Upper lobe of right lung (tissue), 1 donor: ENCODE results near the gene FGGY. TPM values are rescaled to one million over a fixed set of nuclear protein-coding genes. Genes with fewer than 3 reads are reported as not detected.

Experiments
- ATAC-seq: fragments of 200-7000 bp; cut with Tn5 transposase; one replicate; pipeline ENCODE4 v1.9.1; 2020; ENCODE audit warnings: mild to moderate bottlenecking, moderate library complexity
- DNase-seq: peaks from one replicate; pipeline ENCODE4 v3.0.0-alpha.2; 2020
- H3K27ac ChIP-seq: fragments of 200-600 bp; one replicate; pipeline ENCODE4 v1.8.0; 2022
- H3K27me3 ChIP-seq: fragments of 200-600 bp; one replicate; pipeline ENCODE4 v1.8.0; 2022; ENCODE audit warnings: mild to moderate bottlenecking
- H3K36me3 ChIP-seq: fragments of 200-600 bp; one replicate; pipeline ENCODE4 v1.8.0; 2022
- H3K4me1 ChIP-seq: fragments of 200-600 bp; one replicate; pipeline ENCODE4 v1.8.0; 2022
- H3K4me3 ChIP-seq: fragments of 200-600 bp; one replicate; pipeline ENCODE4 v1.8.0; 2022; ENCODE audit warnings: mild to moderate bottlenecking
- H3K9me3 ChIP-seq: fragments of 200-600 bp; one replicate; pipeline ENCODE4 v1.8.0; 2022
- CTCF ChIP-seq: fragments of 200-600 bp; IDR thresholded peaks from one replicate; pipeline ENCODE4 v1.8.0; 2022; ENCODE audit warnings: antibody characterized with exemption
- intact Hi-C: fragments of 100-400 bp; cut with DNase I; formaldehyde crosslinking; loops from one replicate; pipeline ENCODE4 v1.11.0; 2022
- total RNA-seq: library from RNA; stranded (reverse); fragmentation: NEBNext Ultra II Directional; extraction: Animal tissue kit (Norgen Biotek cat#: 25700); gene quantifications from one replicate; pipeline ENCODE4 v1.2.1, GENCODE V29; 2021
- donor health status: DM: no; HTN: yes; CAD: no; lungs with severe emphysema.

The FGGY gene
- total RNA-seq, 1 donor from 2014 or later = 39.2 TPM

- no peak for TF ChIP-seq CTCF
- no peak overlapping the region for H3K27ac ChIP-seq
- DNase-seq (no peak), ATAC-seq (no peak)
- intact Hi-C loops = no loop called here
- no peaks in the 10 kb centered on the region for H3K4me1 ChIP-seq
- H3K9me3 ChIP-seq = no peaks in the 10 kb centered on the region
- no peaks in the 10 kb centered on the region for H3K36me3 ChIP-seq
- no peak overlapping the region for H3K4me3 ChIP-seq
- H3K27me3 ChIP-seq = no peaks in the 10 kb centered on the region
Observed at GRCh38 chr1:59279645-59280044, 17.2 kb upstream of the FGGY start.

GRCh38 chr1:59282951-59283350 lies 13.9 kb upstream of the FGGY start:
- intact Hi-C loops = no loop called here
- Histone ChIP-seq H3K9me3 (no peaks in the 10 kb centered on the region), H3K27me3 (no peaks in the 10 kb centered on the region), H3K4me1 (no peaks in the 10 kb centered on the region), H3K27ac (no peak overlapping the region), H3K4me3 (no peak overlapping the region), H3K36me3 (no peaks in the 10 kb centered on the region)
- TF ChIP-seq CTCF = no peak
- DNase-seq (no peak), ATAC-seq (no peak)

- no peak for ATAC-seq
- DNase-seq = no peak
- no peak for TF ChIP-seq CTCF
Observed at GRCh38 chr1:59285691-59286090, 11.2 kb upstream of the FGGY start.

GRCh38 chr1:59288046-59288445 lies 8.8 kb upstream of the FGGY start:
- no peak for ATAC-seq
- H3K4me3 ChIP-seq = no peak overlapping the region
- no peak overlapping the region for H3K27ac ChIP-seq
- DNase-seq = no peak
- no peaks in the 10 kb centered on the region for H3K36me3 ChIP-seq
- no peaks in the 10 kb centered on the region for H3K27me3 ChIP-seq
- TF ChIP-seq CTCF = no peak
- no peaks in the 10 kb centered on the region for H3K9me3 ChIP-seq
- H3K4me1 ChIP-seq = peaks cover 14% of the 10 kb centered on the region
- intact Hi-C loops = no loop called here

More at GRCh38 chr1:59285691-59286090, 11.2 kb upstream of the FGGY start:
- H3K4me1 ChIP-seq = no peaks in the 10 kb centered on the region
- no peaks in the 10 kb centered on the region for H3K27me3 ChIP-seq
- no peak overlapping the region for H3K27ac ChIP-seq
- no peaks in the 10 kb centered on the region for H3K36me3 ChIP-seq
- intact Hi-C loops = no loop called here
- H3K9me3 ChIP-seq = no peaks in the 10 kb centered on the region
- H3K4me3 ChIP-seq = no peak overlapping the region

GRCh38 chr1:59289570-59289969 lies 7.3 kb upstream of the FGGY start:
- intact Hi-C loops = no loop called here
- H3K4me3 ChIP-seq = no peak overlapping the region
- H3K27me3 ChIP-seq = no peaks in the 10 kb centered on the region
- no peak overlapping the region for H3K27ac ChIP-seq
- no peak for TF ChIP-seq CTCF
- H3K4me1 ChIP-seq = peaks cover 16% of the 10 kb centered on the region
- ATAC-seq (no peak), DNase-seq (no peak)
- H3K36me3 ChIP-seq = no peaks in the 10 kb centered on the region
- H3K9me3 ChIP-seq = no peaks in the 10 kb centered on the region
